Stimulated activated CD4-positive, alpha-beta T cell treated with anti-CD3 and anti-CD28 coated beads, Interleukin-4, amount 100 ng/mL, for 24 hours (primary cell): ENCODE measurements around the gene PRDX1.
A peak's percentile ranks its signal among the peaks of the same experiment; 100 is the strongest.

Source experiments
- DNase-seq: peaks from one replicate; pipeline ENCODE4 v3.0.0-alpha.2; 2020

PRDX1 gene

GRCh38 chr1:45521413-45522323 is at the start of gene PRDX1:
PRDX1 (minus strand) TSS chr1:45521884; CDS start chr1:45519043, 2,841 bp downstream.
- peak; percentile 99 for DNase-seq

- no peak for DNase-seq
Observed at GRCh38 chr1:45570631-45571030, 48.9 kb upstream of the PRDX1 start.

GRCh38 chr1:45569962-45570581 is 48.4 kb upstream of the PRDX1 start:
- DNase-seq = peak; percentile 77

- DNase-seq = no peak
Observed at GRCh38 chr1:45569571-45569961, 47.9 kb upstream of the PRDX1 start.

- no peak for DNase-seq
Observed at GRCh38 chr1:45568421-45568820, 46.7 kb upstream of the PRDX1 start.

- no peak for DNase-seq
Observed at GRCh38 chr1:45567911-45568310, 46.2 kb upstream of the PRDX1 start.

GRCh38 chr1:45566722-45567121 is 45.0 kb upstream of the PRDX1 start:
- no peak for DNase-seq

GRCh38 chr1:45563843-45564242 is 42.2 kb upstream of the PRDX1 start:
- DNase-seq = no peak

- no peak for DNase-seq
Observed at GRCh38 chr1:45557422-45557944, 35.8 kb upstream of the PRDX1 start.

GRCh38 chr1:45554198-45554597 is 32.5 kb upstream of the PRDX1 start:
- no peak for DNase-seq

- no peak for DNase-seq
Observed at GRCh38 chr1:45552331-45552730, 30.6 kb upstream of the PRDX1 start.

GRCh38 chr1:45551684-45552083 is 30.0 kb upstream of the PRDX1 start:
- no peak for DNase-seq

GRCh38 chr1:45550401-45551351 is 29.0 kb upstream of the PRDX1 start, which contains the start of gene AKR1A1:
AKR1A1 (plus strand) TSS chr1:45550826; CDS start chr1:45561795, 10,969 bp downstream.
- DNase-seq = peak; percentile 89

GRCh38 chr1:45545553-45546310 is 24.0 kb upstream of the PRDX1 start:
- no peak for DNase-seq

- no peak for DNase-seq
Observed at GRCh38 chr1:45545019-45545493, 23.4 kb upstream of the PRDX1 start.

GRCh38 chr1:45544530-45544929 is 22.8 kb upstream of the PRDX1 start:
- DNase-seq = no peak

- peak; percentile 76 for DNase-seq
Observed at GRCh38 chr1:45543581-45544417, 22.1 kb upstream of the PRDX1 start.

- DNase-seq = no peak
Observed at GRCh38 chr1:45542591-45542990, 20.9 kb upstream of the PRDX1 start.

GRCh38 chr1:45541193-45541592 is 19.5 kb upstream of the PRDX1 start:
- DNase-seq = no peak

- DNase-seq = no peak
Observed at GRCh38 chr1:45536886-45537285, 15.2 kb upstream of the PRDX1 start.
